Nephron progenitor cell (in vitro differentiated cells): ENCODE measurements around the gene PAN3.

ENCODE experiments used
- DNase-seq: peaks from one replicate; pipeline ENCODE4 v3.0.0; 2021
- H3K27ac Mint-ChIP-seq: 2 replicates; pipeline ENCODE4 v1.8.0; 2021; ENCODE audit warnings: mild to moderate bottlenecking, moderate library complexity, mixed read lengths
- H3K27me3 Mint-ChIP-seq: 2 replicates; pipeline ENCODE4 v1.8.0; 2021; ENCODE audit warnings: mild to moderate bottlenecking, low read depth, mixed read lengths; ENCODE audit not compliant: poor library complexity
- H3K36me3 Mint-ChIP-seq: 2 replicates; pipeline ENCODE4 v1.8.0; 2021; ENCODE audit warnings: low read depth, mixed read lengths
- H3K4me1 Mint-ChIP-seq: 2 replicates; pipeline ENCODE4 v1.8.0; 2021; ENCODE audit warnings: mixed read lengths
- H3K4me3 Mint-ChIP-seq: 2 replicates; pipeline ENCODE4 v1.8.0; 2021; ENCODE audit warnings: mild to moderate bottlenecking, moderate library complexity, mixed read lengths
- H3K9me3 Mint-ChIP-seq: 2 replicates; pipeline ENCODE4 v1.8.0; 2021; ENCODE audit warnings: mild to moderate bottlenecking, moderate library complexity, mixed read lengths
- CTCF ChIP-seq: fragments of 200-600 bp; sonication (generic); IDR thresholded peaks from 2 replicates; pipeline ENCODE4 v1.5.0; 2021; ENCODE audit warnings: antibody characterized with exemption

PAN3 gene

GRCh38 chr13:28250542-28250941 is 112.2 kb downstream of the PAN3 start:
- no peaks in the 10 kb centered on the region for H3K27me3 Mint-ChIP-seq
- no peak for TF ChIP-seq CTCF
- H3K9me3 Mint-ChIP-seq: peaks cover 31% of the 10 kb centered on the region
- no peak overlapping the region for H3K27ac Mint-ChIP-seq
- no peaks in the 10 kb centered on the region for H3K4me1 Mint-ChIP-seq
- H3K4me3 Mint-ChIP-seq: no peak overlapping the region
- no peak for DNase-seq
- peaks cover 76% of the 10 kb centered on the region for H3K36me3 Mint-ChIP-seq

GRCh38 chr13:28251466-28251865 is 113.1 kb downstream of the PAN3 start:
- no peak overlapping the region for H3K27ac Mint-ChIP-seq
- no peaks in the 10 kb centered on the region for H3K4me1 Mint-ChIP-seq
- no peak for DNase-seq
- no peaks in the 10 kb centered on the region for H3K27me3 Mint-ChIP-seq
- H3K36me3 Mint-ChIP-seq: peaks cover 73% of the 10 kb centered on the region
- H3K4me3 Mint-ChIP-seq: no peak overlapping the region
- H3K9me3 Mint-ChIP-seq: peaks cover 27% of the 10 kb centered on the region
- TF ChIP-seq CTCF: no peak

- no peak for TF ChIP-seq CTCF
- no peak overlapping the region for H3K4me3 Mint-ChIP-seq
- H3K4me1 Mint-ChIP-seq: no peaks in the 10 kb centered on the region
- H3K27me3 Mint-ChIP-seq: no peaks in the 10 kb centered on the region
- peaks cover 72% of the 10 kb centered on the region for H3K36me3 Mint-ChIP-seq
- no peak overlapping the region for H3K27ac Mint-ChIP-seq
- DNase-seq: no peak
- peaks cover 16% of the 10 kb centered on the region for H3K9me3 Mint-ChIP-seq
Measured at GRCh38 chr13:28252547-28252946, 114.2 kb downstream of the PAN3 start.

GRCh38 chr13:28257305-28257704 is 119.0 kb downstream of the PAN3 start:
- TF ChIP-seq CTCF: no peak

GRCh38 chr13:28258417-28258816 is 120.1 kb downstream of the PAN3 start:
- TF ChIP-seq CTCF: no peak
- Mint-ChIP-seq H3K4me3 (no peak overlapping the region), H3K27ac (no peak overlapping the region), H3K9me3 (no peaks in the 10 kb centered on the region), H3K27me3 (no peaks in the 10 kb centered on the region), H3K4me1 (no peaks in the 10 kb centered on the region), H3K36me3 (peaks cover 60% of the 10 kb centered on the region)
- DNase-seq: no peak

More at GRCh38 chr13:28257305-28257704, 119.0 kb downstream of the PAN3 start:
- H3K9me3 Mint-ChIP-seq: no peaks in the 10 kb centered on the region
- H3K4me1 Mint-ChIP-seq: no peaks in the 10 kb centered on the region
- no peak overlapping the region for H3K4me3 Mint-ChIP-seq
- no peak for DNase-seq
- peaks cover 56% of the 10 kb centered on the region for H3K36me3 Mint-ChIP-seq
- H3K27ac Mint-ChIP-seq: no peak overlapping the region
- H3K27me3 Mint-ChIP-seq: no peaks in the 10 kb centered on the region

- Mint-ChIP-seq H3K27me3 (no peaks in the 10 kb centered on the region), H3K36me3 (peaks cover 68% of the 10 kb centered on the region), H3K4me3 (no peak overlapping the region), H3K4me1 (no peaks in the 10 kb centered on the region), H3K27ac (no peak overlapping the region), H3K9me3 (no peaks in the 10 kb centered on the region)
- no peak for TF ChIP-seq CTCF
- DNase-seq: no peak
Measured at GRCh38 chr13:28267497-28267896, 129.2 kb downstream of the PAN3 start.
